ENCODE measurements around the gene CNOT3. TPM values are rescaled to one million over a fixed set of nuclear protein-coding genes. Genes with fewer than 3 reads are reported as not detected.

Gene CNOT3
- total RNA-seq, 1 experiment from 2014 or later, result 76.7 TPM

- no peak overlapping the region for H2AFZ ChIP-seq (ENCODE audit: low read depth, low read length, poor library complexity, severe bottlenecking)
- no peaks in the 10 kb centered on the region for H3K9me2 ChIP-seq (ENCODE audit: insufficient read depth)
- no peaks in the 10 kb centered on the region for H3K9me3 ChIP-seq (ENCODE audit: control insufficient read depth in 1 of 2, insufficient read depth in 1 of 2, low read depth in 1 of 2, low read length in 2 of 2)
- POLR2A ChIA-PET, result interaction anchor here (1.5 kb wide), 1 partner anchor 11 kb away, joined by 4 read pairs; the partner anchor contains the start of gene MBOAT7
- no peaks in the 10 kb centered on the region for H3K79me2 ChIP-seq (ENCODE audit: insufficient read depth, low read length)
- no TSS peak for BruUV-seq (replicated peaks)
- no peaks in the 10 kb centered on the region for H4K20me1 ChIP-seq (ENCODE audit: insufficient read depth)
- no peak overlapping the region for H3K4me3 ChIP-seq (replicated peaks in 1 of 2; ENCODE audit: low read depth in 1 of 2, low read length in 2 of 2)
- no peak overlapping the region for H3K9ac ChIP-seq (ENCODE audit: low read length)
- CTCF ChIA-PET, result no interaction called here
- DNase-seq (ENCODE audit: low read depth, low spot score) (no peak), ATAC-seq (peak; percentile 79)
- H3K4me1 ChIP-seq (ENCODE audit: control insufficient read depth in 1 of 2, insufficient read depth in 2 of 2, low read length in 2 of 2), result peaks cover 2 to 6% of the 10 kb centered on the region in 2 experiments; a peak in 2 of 4 replicates
- no peak overlapping the region for H3K4me2 ChIP-seq (ENCODE audit: low read length)
- intact Hi-C loops (cut with micrococcal nuclease), result no loop called here
- no peaks in the 10 kb centered on the region for H3K27me3 ChIP-seq (ENCODE audit: insufficient read depth, low read length)
- H3K27ac ChIP-seq (ENCODE audit: low read depth, low read length), result no peak overlapping the region
- H3K36me3 ChIP-seq (ENCODE audit: control insufficient read depth in 1 of 2, insufficient read depth in 2 of 2, low read length in 2 of 2), result peaks cover 13 to 25% of the 10 kb centered on the region in 2 experiments; a peak in 3 of 4 replicates
- TF ChIP-seq SRF (IDR thresholded peaks at IDR 0.05; ENCODE audit: low read depth), result no peak
- no peak for TF ChIP-seq RAD21 (IDR thresholded peaks at IDR 0.05; ENCODE audit: low read depth)
- no peak for TF ChIP-seq CEBPB (IDR thresholded peaks at IDR 0.05; ENCODE audit: low read depth)
- no peak for TF ChIP-seq CTCF (IDR thresholded peaks at IDR 0.05 in 2 of 3, conservative IDR thresholded peaks at IDR 0.05 in 1 of 3; ENCODE audit: borderline replicate concordance in 1 of 3, insufficient read depth in 1 of 3, low read depth in 2 of 3, low read length in 2 of 3)
- no peak for TF ChIP-seq ATF3 (IDR thresholded peaks at IDR 0.05)
- no peak for TF ChIP-seq YY1 (IDR thresholded peaks at IDR 0.05; ENCODE audit: extremely low read depth, insufficient replicate concordance, low read depth, low read length)
- no peak for TF ChIP-seq REST (IDR thresholded peaks at IDR 0.05; ENCODE audit: low read depth)
- no peak for TF ChIP-seq SIN3A (IDR thresholded peaks at IDR 0.05; ENCODE audit: low read depth)
- no peak for TF ChIP-seq CBX3 (IDR thresholded peaks at IDR 0.05; ENCODE audit: low read depth)
- no peak for TF ChIP-seq EGR1 (IDR thresholded peaks at IDR 0.05; ENCODE audit: low read depth)
- no peak for TF ChIP-seq TCF7L2 (IDR thresholded peaks at IDR 0.05; ENCODE audit: borderline replicate concordance, extremely low read depth, insufficient read depth, insufficient read length)
- no peak for TF ChIP-seq EZH2 (IDR thresholded peaks at IDR 0.05)
- TF ChIP-seq ZNF274 (IDR thresholded peaks at IDR 0.05; ENCODE audit: low read depth, low read length), result no peak
- TF ChIP-seq POLR2A (IDR thresholded peaks at IDR 0.05; ENCODE audit: borderline replicate concordance, extremely low read depth, insufficient read depth, insufficient read length), result no peak
- TF ChIP-seq MAX (IDR thresholded peaks at IDR 0.05), result no peak
- TF ChIP-seq SP1 (IDR thresholded peaks at IDR 0.05; ENCODE audit: low read depth), result no peak
- no peak for TF ChIP-seq ZBTB33 (IDR thresholded peaks at IDR 0.05; ENCODE audit: extremely low read depth, insufficient replicate concordance, low read length)
- no peak for TF ChIP-seq EZH2phosphoT487 (IDR thresholded peaks at IDR 0.05; ENCODE audit: borderline replicate concordance)
- TF ChIP-seq FOSL1 (IDR thresholded peaks at IDR 0.05; ENCODE audit: low read depth), result no peak
- no peak for TF ChIP-seq ELF1 (IDR thresholded peaks at IDR 0.05; ENCODE audit: borderline replicate concordance, low read depth)
- RAD21 ChIA-PET (ENCODE audit: low non-redundant PET in 1 of 2, low total read pairs in 2 of 2, uncharacterized antibody in 2 of 2, unreplicated experiment in 2 of 2), result no interaction called here
Observed at GRCh38 chr19:54178581-54179261, 41.2 kb downstream of the CNOT3 start.
